NT2/D1 (cell line): Measurements from ENCODE around the gene NAGS.

Source experiments
- DNase-seq: peaks from one replicate; pipeline ENCODE4 v3.0.0-alpha.2; 2011; ENCODE audit warnings: low read depth, low spot score
- H3K27me3 ChIP-seq: 2 replicates; pipeline ENCODE4 v1.6.0; 2011; ENCODE audit warnings: mild to moderate bottlenecking; ENCODE audit not compliant: insufficient read length, insufficient read depth
- H3K36me3 ChIP-seq: 2 replicates; pipeline ENCODE4 v1.6.1; 2011; ENCODE audit warnings: mild to moderate bottlenecking, low read length, mixed read lengths; ENCODE audit not compliant: insufficient read depth, insufficient read length
- H3K4me1 ChIP-seq: 2 replicates; pipeline ENCODE4 v1.5.1; 2011; ENCODE audit not compliant: insufficient read depth, insufficient read length
- H3K4me3 ChIP-seq: 2 replicates; pipeline ENCODE4 v1.5.1; 2011; ENCODE audit warnings: low read depth; ENCODE audit not compliant: insufficient read length
- H3K9ac ChIP-seq: 2 replicates; pipeline ENCODE4 v1.6.0; 2011; ENCODE audit warnings: low read depth; ENCODE audit not compliant: insufficient read length
- H3K9me3 ChIP-seq: 2 replicates; pipeline ENCODE4 v1.5.1; 2011; ENCODE audit warnings: mild to moderate bottlenecking, low read length; ENCODE audit not compliant: insufficient read depth
- SUZ12 ChIP-seq: IDR thresholded peaks from 2 replicates; pipeline ENCODE4 v1.6.1; 2011; ENCODE audit not compliant: insufficient read length, insufficient read depth; ENCODE audit errors: extremely low read depth
- YY1 ChIP-seq: IDR thresholded peaks from 2 replicates; pipeline ENCODE4 v1.6.1; 2011; ENCODE audit not compliant: insufficient read length, insufficient read depth
- ZNF274 ChIP-seq: IDR thresholded peaks from 2 replicates; pipeline ENCODE4 v1.6.1; 2011; ENCODE audit warnings: mild to moderate bottlenecking, low read depth, low read length

The NAGS gene

GRCh38 chr17:43998552-43998951, 5.9 kb upstream of the NAGS start:
- H3K4me3 ChIP-seq = no peak overlapping the region
- TF ChIP-seq YY1 (no peak), SUZ12 (no peak), ZNF274 (no peak)
- peaks cover 6% of the 10 kb centered on the region for H3K27me3 ChIP-seq
- peaks cover 3% of the 10 kb centered on the region for H3K4me1 ChIP-seq
- H3K9ac ChIP-seq = no peak overlapping the region
- H3K9me3 ChIP-seq = no peaks in the 10 kb centered on the region
- H3K36me3 ChIP-seq = no peaks in the 10 kb centered on the region
- DNase-seq = no peak

GRCh38 chr17:43999024-43999423, 5.4 kb upstream of the NAGS start:
- peaks cover 3% of the 10 kb centered on the region for H3K4me1 ChIP-seq
- peaks cover 11% of the 10 kb centered on the region for H3K27me3 ChIP-seq

GRCh38 chr17:44000141-44000860, 4.1 kb upstream of the NAGS start:
- Histone ChIP-seq H3K9ac (no peak overlapping the region), H3K36me3 (no peaks in the 10 kb centered on the region), H3K4me1 (peaks cover 3% of the 10 kb centered on the region), H3K27me3 (peaks cover 24% of the 10 kb centered on the region), H3K4me3 (no peak overlapping the region), H3K9me3 (no peaks in the 10 kb centered on the region)
- TF ChIP-seq SUZ12 (no peak), YY1 (no peak)
- DNase-seq = no peak

More at GRCh38 chr17:43999024-43999423, 5.4 kb upstream of the NAGS start:
- Histone ChIP-seq H3K9ac (no peak overlapping the region), H3K4me3 (no peak overlapping the region), H3K9me3 (no peaks in the 10 kb centered on the region), H3K36me3 (no peaks in the 10 kb centered on the region)
- no peak for DNase-seq
- no peak for TF ChIP-seq ZNF274
- TF ChIP-seq SUZ12 = no peak
- TF ChIP-seq YY1 = no peak

GRCh38 chr17:44000871-44001460, 3.5 kb upstream of the NAGS start:
- Histone ChIP-seq H3K27me3 (peaks cover 31% of the 10 kb centered on the region), H3K9me3 (no peaks in the 10 kb centered on the region), H3K4me1 (peaks cover 6% of the 10 kb centered on the region), H3K36me3 (no peaks in the 10 kb centered on the region), H3K4me3 (no peak overlapping the region), H3K9ac (no peak overlapping the region)
- no peak for TF ChIP-seq YY1
- TF ChIP-seq ZNF274 = no peak
- TF ChIP-seq SUZ12 = no peak
- DNase-seq = no peak

- H3K36me3 ChIP-seq = no peaks in the 10 kb centered on the region
- no peak overlapping the region for H3K4me3 ChIP-seq
- no peaks in the 10 kb centered on the region for H3K9me3 ChIP-seq
- no peak for TF ChIP-seq SUZ12
- TF ChIP-seq ZNF274 = no peak
- no peak for TF ChIP-seq YY1
- no peak for DNase-seq
- no peak overlapping the region for H3K9ac ChIP-seq
- H3K4me1 ChIP-seq = peaks cover 6% of the 10 kb centered on the region
- peaks cover 35% of the 10 kb centered on the region for H3K27me3 ChIP-seq
Measured at GRCh38 chr17:44001461-44001920, 2.9 kb upstream of the NAGS start.

GRCh38 chr17:44002141-44002848, 2.1 kb upstream of the NAGS start:
- no peak overlapping the region for H3K4me3 ChIP-seq
- TF ChIP-seq ZNF274 (no peak), YY1 (no peak), SUZ12 (no peak)
- no peak for DNase-seq
- no peaks in the 10 kb centered on the region for H3K9me3 ChIP-seq
- peaks cover 35% of the 10 kb centered on the region for H3K27me3 ChIP-seq
- no peaks in the 10 kb centered on the region for H3K36me3 ChIP-seq
- H3K9ac ChIP-seq = no peak overlapping the region
- peaks cover 6% of the 10 kb centered on the region for H3K4me1 ChIP-seq

- no peak for DNase-seq
- Histone ChIP-seq H3K27me3 (peaks cover 35% of the 10 kb centered on the region), H3K36me3 (peaks cover 7% of the 10 kb centered on the region), H3K9ac (peak overlapping the region; percentile 81), H3K4me1 (peaks cover 8% of the 10 kb centered on the region), H3K4me3 (peak overlapping the region; percentile 68), H3K9me3 (no peaks in the 10 kb centered on the region)
- no peak for TF ChIP-seq YY1
- peak; percentile 33 for TF ChIP-seq SUZ12
- TF ChIP-seq ZNF274 = no peak
Measured at GRCh38 chr17:44004761-44005526, 522 bp downstream of the NAGS start.
